LoVo (cell line): ENCODE results near the gene DOCK8.

Experiments used
- DNase-seq: peaks from one replicate; pipeline ENCODE4 v3.0.0-alpha.2; 2016; ENCODE audit warnings: low spot score

Gene DOCK8

DNA sequence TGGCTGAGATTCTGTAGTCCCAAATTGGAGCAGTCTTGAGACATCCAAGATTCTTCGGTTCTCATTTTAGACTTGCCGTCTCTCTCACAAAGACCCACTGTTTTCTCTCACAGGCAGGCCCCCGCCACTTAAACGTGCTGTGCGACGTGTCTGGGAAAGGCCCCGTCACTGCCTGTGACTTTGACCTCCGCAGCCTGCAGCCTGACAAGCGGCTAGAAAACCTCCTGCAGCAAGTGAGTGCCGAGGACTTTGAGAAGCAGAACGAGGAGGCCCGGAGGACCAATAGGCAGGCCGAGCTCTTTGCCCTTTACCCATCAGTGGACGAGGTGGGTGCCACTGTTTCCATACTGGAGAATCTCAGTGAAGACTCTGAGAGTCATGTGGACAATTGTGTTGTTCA is 97.2 kb downstream of the DOCK8 start:
- no peak for DNase-seq

DNA sequence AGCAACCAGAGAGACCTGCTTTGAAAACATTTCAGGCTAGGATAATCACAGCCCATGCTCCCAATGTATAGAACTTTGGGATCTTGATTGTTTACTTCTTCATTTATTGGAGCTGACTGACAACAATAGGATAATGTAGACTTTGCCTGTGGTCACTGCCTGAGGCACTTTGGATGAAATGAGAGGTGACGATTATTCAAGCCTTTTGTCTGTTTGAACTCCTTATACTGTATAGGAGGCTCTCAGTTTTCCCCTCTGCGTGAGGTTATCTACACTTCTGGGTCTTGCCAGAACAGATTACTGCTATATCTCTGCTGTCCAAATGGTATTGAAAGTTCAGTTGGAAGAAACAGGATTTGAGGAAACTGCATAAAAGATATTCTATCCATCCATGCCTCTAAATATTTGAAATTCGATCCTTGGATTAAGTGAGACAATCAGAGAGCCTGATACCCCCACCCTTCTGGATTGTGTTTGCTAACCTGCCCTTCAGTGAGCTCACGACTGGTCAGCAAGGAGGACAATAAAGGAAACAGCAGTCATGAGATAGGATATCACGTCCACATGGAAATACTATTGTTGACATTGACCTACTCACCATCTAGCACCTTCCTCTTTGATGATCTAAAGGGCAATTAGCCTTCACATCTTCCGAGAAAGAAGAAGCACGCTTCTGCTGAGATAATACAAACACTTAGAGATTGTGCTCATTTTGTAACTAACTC is 98.1 kb downstream of the DOCK8 start:
- no peak for DNase-seq

GRCh38 chr9:316382-316965 is 101.8 kb downstream of the DOCK8 start:
- DNase-seq: no peak

DNA sequence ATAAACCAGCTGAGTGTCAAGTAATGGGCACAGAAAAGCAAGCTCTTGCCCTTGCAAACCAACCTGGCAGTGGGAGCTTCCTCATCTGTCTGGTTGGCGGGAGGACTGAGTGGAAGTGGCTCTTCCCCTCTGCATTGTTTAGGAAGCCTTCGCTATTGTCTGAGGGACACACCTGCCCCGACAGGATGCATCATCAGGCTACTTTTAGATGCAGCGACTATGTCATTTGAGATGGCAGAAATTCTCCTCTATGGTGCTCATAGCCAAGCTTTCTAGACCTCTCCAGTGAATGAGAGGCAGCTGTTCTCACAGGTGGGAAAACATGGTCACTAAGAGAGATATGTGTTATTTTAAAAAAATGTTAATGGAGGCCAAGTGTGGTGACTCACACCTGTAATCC is 104.0 kb downstream of the DOCK8 start:
- DNase-seq: no peak

DNA sequence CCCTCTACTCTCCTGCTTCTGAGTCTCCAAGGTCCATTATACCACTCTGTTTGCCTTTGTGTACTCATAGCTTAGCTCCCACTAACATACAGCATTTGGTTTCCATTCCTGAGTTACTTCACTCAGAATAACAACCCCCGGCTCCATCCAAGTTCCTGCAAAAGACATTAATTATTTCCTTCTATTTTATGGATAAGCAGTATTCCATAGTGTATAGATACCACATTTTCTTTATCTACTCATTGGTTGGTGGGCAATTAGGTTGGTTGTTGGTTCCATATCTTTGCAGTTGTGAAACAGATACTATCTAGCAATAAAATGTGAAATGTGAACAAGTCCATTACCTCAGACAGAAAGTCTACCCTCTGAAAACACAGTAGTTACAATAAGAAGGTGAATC is 110.3 kb downstream of the DOCK8 start:
- no peak for DNase-seq

- no peak for DNase-seq
Observed at GRCh38 chr9:326667-327066, 112.0 kb downstream of the DOCK8 start.

GRCh38 chr9:328453-328852 is 113.8 kb downstream of the DOCK8 start:
- DNase-seq: no peak

DNA sequence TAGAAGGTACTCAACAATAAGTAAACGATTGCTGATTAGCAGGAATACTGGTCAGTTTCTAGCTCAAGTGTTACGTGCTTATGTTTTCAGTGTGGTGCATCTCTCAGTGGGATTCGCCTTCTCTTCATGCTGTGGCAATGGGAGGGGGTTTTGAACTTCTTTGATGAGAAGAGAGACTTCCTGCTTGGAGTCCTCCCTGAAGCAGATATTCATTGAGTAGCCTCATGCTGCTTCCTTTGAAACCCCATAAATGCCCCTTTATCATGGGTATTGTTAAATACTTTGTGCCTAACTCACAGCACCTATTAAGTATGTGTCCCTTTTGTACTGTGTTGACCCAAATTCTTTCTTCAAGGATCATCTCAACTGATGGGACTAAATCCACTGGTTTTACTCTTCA is 116.5 kb downstream of the DOCK8 start:
- no peak for DNase-seq

- no peak for DNase-seq
Observed at GRCh38 chr9:335373-335772, 120.7 kb downstream of the DOCK8 start.

DNA sequence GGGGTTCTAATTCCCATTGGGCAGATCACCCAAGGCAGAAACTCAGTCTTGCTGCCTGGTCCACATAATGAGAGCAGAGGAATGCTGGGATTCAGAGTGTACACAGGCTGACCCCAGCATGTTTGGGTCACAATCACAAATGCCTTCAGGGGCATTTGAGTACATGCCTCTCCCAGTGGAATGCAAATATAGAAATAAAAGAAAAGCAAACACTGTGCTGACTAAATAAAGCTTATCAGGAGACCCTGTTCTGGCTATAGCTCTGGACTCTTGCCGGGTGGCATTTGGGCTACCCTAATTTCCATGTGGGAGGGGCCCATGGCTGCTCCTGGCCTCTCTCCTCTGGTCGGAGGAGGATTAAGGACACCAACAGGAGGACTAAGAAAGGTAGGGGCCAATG is 121.4 kb downstream of the DOCK8 start:
- no peak for DNase-seq

GRCh38 chr9:338602-339001 is 123.9 kb downstream of the DOCK8 start:
- DNase-seq: no peak

DNA sequence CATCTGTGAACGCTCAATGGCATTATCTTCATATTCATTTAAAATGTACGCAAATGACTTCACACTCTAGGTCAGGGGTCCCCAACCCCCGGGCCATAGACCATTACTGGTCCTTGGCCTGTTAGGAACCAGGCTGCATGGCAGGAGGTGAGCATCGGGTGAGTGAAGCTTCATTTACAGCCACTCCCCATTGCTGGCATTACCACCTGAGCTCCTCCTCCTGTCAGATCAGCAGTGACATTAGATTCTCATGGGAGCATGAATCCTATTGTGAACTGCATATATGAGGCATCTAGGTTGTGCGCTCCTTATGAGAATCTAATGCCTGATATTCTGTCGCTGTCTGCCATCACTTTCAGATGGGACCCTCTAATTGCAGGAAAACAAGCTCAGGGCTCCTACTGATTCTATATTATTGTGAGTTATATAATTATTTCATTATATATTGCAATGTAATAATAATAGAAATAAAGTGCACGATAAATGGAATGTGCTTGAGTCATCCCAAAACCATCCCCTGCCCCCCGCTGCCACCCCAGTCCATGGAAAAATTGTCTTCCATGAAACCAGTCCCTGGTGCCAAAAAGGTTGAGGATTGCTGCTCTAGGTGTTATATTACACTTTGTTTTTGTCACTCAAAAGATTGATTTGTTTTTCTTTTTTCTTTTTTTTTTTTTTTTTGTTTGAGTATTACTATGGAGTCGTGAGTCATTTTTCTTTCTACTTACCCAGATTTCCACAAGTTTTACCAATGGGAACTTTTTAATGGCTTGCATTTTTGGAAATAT is 127.2 kb downstream of the DOCK8 start:
- no peak for DNase-seq

DNA sequence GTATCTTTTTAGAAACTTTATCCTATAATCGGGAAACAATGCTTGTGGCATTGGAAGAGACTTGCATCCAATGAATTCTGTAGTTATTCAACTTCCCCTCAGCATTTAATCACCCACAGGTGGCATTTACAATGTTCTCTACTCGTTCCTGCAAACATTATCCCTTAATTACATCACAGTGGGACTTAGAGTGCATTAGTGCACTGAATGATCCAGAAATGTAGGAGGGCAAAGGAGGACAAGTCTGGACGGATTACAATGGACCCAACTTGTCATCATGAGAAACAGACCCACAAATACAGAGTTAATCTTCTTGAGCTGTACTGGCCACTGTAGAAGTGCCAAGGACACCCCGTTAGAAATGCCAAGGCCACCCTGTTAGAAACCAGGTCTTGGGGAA is 129.1 kb downstream of the DOCK8 start:
- DNase-seq: no peak

- DNase-seq: no peak
Observed at GRCh38 chr9:346111-346571, 131.5 kb downstream of the DOCK8 start.

DNA sequence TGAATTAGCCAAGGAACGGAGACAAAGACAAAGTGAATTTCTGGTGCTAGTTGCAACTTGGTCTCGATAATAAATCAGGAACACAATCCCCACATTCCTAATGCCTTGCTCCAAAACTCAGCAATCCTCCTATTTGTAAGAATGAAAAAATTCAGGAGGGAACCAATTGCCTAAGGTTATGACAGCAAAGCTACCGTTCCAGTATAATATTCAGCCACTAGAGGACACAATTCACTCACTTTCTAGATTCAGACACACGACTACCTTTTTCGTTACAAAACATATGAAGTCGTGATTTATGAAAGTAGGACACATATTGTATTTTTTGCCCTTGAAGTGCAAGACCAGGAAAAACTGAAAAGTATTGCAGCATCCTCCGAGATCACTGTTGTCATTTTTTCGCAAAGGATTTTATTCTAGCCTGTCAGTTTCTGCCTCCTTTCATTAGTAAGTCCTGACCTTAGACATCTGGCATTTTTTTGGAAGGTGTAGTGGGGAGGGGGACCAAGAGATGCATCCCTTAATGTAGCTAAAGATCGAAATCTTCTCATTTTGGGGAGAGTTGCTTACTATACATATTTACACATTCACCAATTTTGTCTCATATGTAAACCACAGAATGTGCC is 133.1 kb downstream of the DOCK8 start:
- DNase-seq: peak; percentile 32

DNA sequence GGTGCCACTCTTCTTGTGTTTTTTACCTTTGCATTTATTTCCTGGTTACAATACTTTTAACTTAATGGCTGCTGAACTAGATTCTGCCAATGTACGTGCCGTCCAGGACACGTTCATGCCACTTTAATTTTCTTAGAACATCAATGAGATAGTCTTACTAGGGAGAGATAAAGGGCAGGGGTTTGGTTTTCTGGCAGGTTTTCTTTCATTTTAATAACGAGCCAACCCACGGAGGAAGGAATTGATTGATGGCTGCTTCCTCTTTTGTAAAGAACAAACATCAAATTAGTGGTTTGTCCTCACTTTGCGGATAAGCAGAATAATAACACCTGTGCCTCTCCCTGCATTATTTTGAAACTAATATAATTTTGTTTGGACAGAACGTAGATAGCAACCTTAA is 135.7 kb downstream of the DOCK8 start:
- DNase-seq: no peak

GRCh38 chr9:351916-352315 is 137.3 kb downstream of the DOCK8 start:
- DNase-seq: no peak

DNA sequence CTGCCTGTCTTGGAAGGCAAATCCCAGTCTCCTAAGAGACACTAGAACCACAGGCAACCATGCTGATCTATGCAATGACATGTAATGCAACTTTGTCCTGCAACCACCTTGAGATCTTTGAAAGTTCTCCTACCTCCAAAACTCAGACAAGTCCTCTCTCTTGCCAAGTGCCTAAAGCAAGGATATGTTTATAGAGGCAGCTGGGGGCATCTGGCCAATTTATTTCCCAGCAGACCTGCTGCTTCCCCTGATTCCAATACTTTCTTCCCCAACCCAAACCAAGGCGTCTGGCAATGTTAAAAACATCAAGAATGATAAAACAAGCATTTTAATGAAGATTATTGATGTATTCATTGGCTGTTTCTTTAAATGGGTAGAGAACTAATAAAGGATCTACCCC is 138.4 kb downstream of the DOCK8 start:
- DNase-seq: no peak

- no peak for DNase-seq
Observed at GRCh38 chr9:354453-354852, 139.8 kb downstream of the DOCK8 start.

DNA sequence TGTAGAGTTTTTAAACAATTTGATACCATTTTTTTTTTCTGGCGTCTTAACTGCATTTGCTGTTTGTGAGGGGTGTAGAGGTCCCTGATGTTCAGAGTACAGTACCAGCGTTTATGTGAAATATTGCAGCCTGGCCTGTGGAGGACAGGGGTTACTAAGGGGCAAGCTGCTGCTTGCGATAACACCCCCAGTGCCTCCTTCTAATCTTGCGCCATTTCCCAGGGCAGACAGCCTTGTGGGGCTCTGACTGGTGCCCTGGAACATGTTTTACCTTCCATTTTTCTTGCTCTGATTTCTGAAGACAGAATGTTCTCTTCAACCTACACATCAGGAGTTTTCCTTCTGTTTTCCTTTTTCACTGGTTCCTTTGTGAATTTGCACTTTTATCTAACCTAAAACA is 142.9 kb downstream of the DOCK8 start:
- DNase-seq: no peak

GRCh38 chr9:362561-363273 is 148.1 kb downstream of the DOCK8 start:
- DNase-seq: no peak

DNA sequence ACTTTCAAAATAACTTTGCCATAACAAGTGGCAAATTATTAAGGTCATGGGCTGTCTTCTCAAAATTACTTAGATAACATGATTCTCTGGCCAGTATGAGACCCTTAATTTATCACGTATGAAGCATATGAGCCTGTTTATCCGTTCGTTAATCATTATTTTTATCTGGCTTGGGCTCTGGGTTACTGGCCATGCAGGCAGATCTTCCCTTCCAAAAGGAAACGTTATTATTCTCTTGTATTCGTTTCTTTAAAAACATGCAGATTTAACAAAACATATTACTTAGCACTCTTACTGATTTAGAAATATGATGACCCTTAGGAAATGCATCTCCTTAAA is 148.6 kb downstream of the DOCK8 start:
- no peak for DNase-seq
